Neural cell (in vitro differentiated cells): ENCODE data around the gene TMPRSS3. TPM values are rescaled to one million over a fixed set of nuclear protein-coding genes. Genes with fewer than 3 reads are reported as not detected.

Experiments
- H2AFZ ChIP-seq: fragments of 200-600, 300-800 bp; sonication (generic), shearing (Covaris generic); 2 replicates; pipeline ENCODE4 v1.6.0; 2014; ENCODE audit warnings: low read depth, mild to moderate bottlenecking, antibody characterized with exemption, low read length, moderate library complexity
- H3F3A ChIP-seq: fragments of 200-600 bp; shearing (Covaris generic); 2 replicates; pipeline ENCODE4 v1.6.1; 2016; ENCODE audit warnings: mild to moderate bottlenecking, moderate library complexity, mixed read lengths, antibody characterized with exemption, low read length; ENCODE audit not compliant: insufficient read depth, poor library complexity, severe bottlenecking
- H3K27ac ChIP-seq: fragments of 200-600, 300-800 bp; sonication (generic), shearing (Covaris generic); 2 replicates; pipeline ENCODE4 v1.5.1; 2014; ENCODE audit warnings: mild to moderate bottlenecking, low read length, moderate library complexity
- H3K27me3 ChIP-seq: fragments of 300-800, 200-600 bp; sonication (generic), shearing (Covaris generic); 2 replicates; pipeline ENCODE4 v1.6.0; 2014; ENCODE audit warnings: mild to moderate bottlenecking, low read depth, low read length, moderate library complexity; ENCODE audit not compliant: insufficient read depth
- H3K36me3 ChIP-seq: fragments of 300-800, 200-600 bp; sonication (generic), shearing (Covaris generic); 2 replicates; pipeline ENCODE4 v1.5.1; 2014; ENCODE audit warnings: mild to moderate bottlenecking, antibody characterized with exemption, low read length, moderate library complexity; ENCODE audit not compliant: insufficient read depth
- H3K4me2 ChIP-seq: fragments of 300-800, 200-600 bp; sonication (generic), shearing (Covaris generic); 2 replicates; pipeline ENCODE4 v1.6.0; 2014; ENCODE audit warnings: mild to moderate bottlenecking, low read length
- H3K4me3 ChIP-seq: fragments of 300-800, 200-600 bp; sonication (generic), shearing (Covaris generic); 2 replicates; pipeline ENCODE4 v1.5.1; 2014; ENCODE audit warnings: mild to moderate bottlenecking, low read length, moderate library complexity
- H3K79me2 ChIP-seq: fragments of 200-600 bp; shearing (Covaris generic); replicated peaks from 2 replicates; pipeline ENCODE4 v1.6.0; 2014; ENCODE audit warnings: mild to moderate bottlenecking, low read length, moderate library complexity; ENCODE audit not compliant: insufficient read depth
- H3K9ac ChIP-seq: fragments of 300-800, 200-600 bp; sonication (generic), shearing (Covaris generic); 2 replicates; pipeline ENCODE4 v1.6.1; 2016; ENCODE audit warnings: mild to moderate bottlenecking, low read length, mixed read lengths
- H3K9me2 ChIP-seq: fragments of 200-600 bp; shearing (Covaris generic); 2 replicates; pipeline ENCODE4 v1.6.1; 2016; ENCODE audit warnings: mild to moderate bottlenecking, low read length, mixed read lengths; ENCODE audit not compliant: insufficient read depth
- H3K9me3 ChIP-seq: fragments of 200-600, 300-800 bp; sonication (generic), shearing (Covaris generic); 2 replicates; pipeline ENCODE4 v1.6.1; 2016; ENCODE audit warnings: mild to moderate bottlenecking, mixed run types, low read length, moderate library complexity, mixed read lengths
- H4K20me1 ChIP-seq: fragments of 200-600 bp; shearing (Covaris generic); 2 replicates; pipeline ENCODE4 v1.6.1; 2016; ENCODE audit warnings: mild to moderate bottlenecking, mixed run types; ENCODE audit not compliant: insufficient read depth
- EP300 ChIP-seq: fragments of 450-650 bp; conservative IDR thresholded peaks from 2 replicates; pipeline ENCODE4 v1.6.1; 2014; ENCODE audit warnings: antibody characterized with exemption, mild to moderate bottlenecking, moderate library complexity; ENCODE audit not compliant: poor library complexity, severe bottlenecking
- EZH2 ChIP-seq: fragments of 200-600, 300-800 bp; shearing (Covaris generic), sonication (generic); IDR thresholded peaks from 2 replicates; pipeline ENCODE4 v1.6.1; 2014; ENCODE audit warnings: antibody characterized with exemption, low read length, borderline replicate concordance, mild to moderate bottlenecking; ENCODE audit not compliant: insufficient read depth, poor library complexity, severe bottlenecking
- MXI1 ChIP-seq: fragments of 450-650 bp; conservative IDR thresholded peaks from 2 replicates; pipeline ENCODE4 v1.6.1; 2014; ENCODE audit warnings: antibody characterized with exemption, mild to moderate bottlenecking; ENCODE audit not compliant: poor library complexity, severe bottlenecking
- POLR2AphosphoS5 ChIP-seq: IDR thresholded peaks from 2 replicates; pipeline ENCODE4 v1.6.1; 2012
- RAD21 ChIP-seq: fragments of 450-650 bp; conservative IDR thresholded peaks from 2 replicates; pipeline ENCODE4 v1.6.1; 2014; ENCODE audit warnings: antibody characterized with exemption, mild to moderate bottlenecking, moderate library complexity
- SMC3 ChIP-seq: fragments of 450-650 bp; conservative IDR thresholded peaks from 2 replicates; pipeline ENCODE4 v1.6.1; 2014; ENCODE audit warnings: antibody characterized with exemption, mild to moderate bottlenecking, moderate library complexity; ENCODE audit not compliant: poor library complexity
- TAF1 ChIP-seq: IDR thresholded peaks from 2 replicates; pipeline ENCODE4 v1.6.1; 2012; ENCODE audit warnings: low read depth
- polyA plus RNA-seq: library from polyadenylated mRNA; depleted of rRNA; stranded (reverse); fragments of >200 nt; gene quantifications from 2 replicates; pipeline ENCODE4 v1.2.3, GENCODE V29; 2014
- TF ChIP-seq, protein P1 (sequence below): IDR thresholded peaks from 2 replicates; pipeline ENCODE4 v1.6.1; 2012; ENCODE audit warnings: borderline replicate concordance
- TF ChIP-seq, protein P2 (sequence below): fragments of 450-650 bp; IDR thresholded peaks from 2 replicates; pipeline ENCODE4 v1.5.1; 2014; ENCODE audit warnings: antibody characterized with exemption, mild to moderate bottlenecking, moderate library complexity; ENCODE audit not compliant: poor library complexity, severe bottlenecking

TMPRSS3 gene
- polyA plus RNA-seq, 1 donor from 2014 or later: 0.12 TPM

DNA sequence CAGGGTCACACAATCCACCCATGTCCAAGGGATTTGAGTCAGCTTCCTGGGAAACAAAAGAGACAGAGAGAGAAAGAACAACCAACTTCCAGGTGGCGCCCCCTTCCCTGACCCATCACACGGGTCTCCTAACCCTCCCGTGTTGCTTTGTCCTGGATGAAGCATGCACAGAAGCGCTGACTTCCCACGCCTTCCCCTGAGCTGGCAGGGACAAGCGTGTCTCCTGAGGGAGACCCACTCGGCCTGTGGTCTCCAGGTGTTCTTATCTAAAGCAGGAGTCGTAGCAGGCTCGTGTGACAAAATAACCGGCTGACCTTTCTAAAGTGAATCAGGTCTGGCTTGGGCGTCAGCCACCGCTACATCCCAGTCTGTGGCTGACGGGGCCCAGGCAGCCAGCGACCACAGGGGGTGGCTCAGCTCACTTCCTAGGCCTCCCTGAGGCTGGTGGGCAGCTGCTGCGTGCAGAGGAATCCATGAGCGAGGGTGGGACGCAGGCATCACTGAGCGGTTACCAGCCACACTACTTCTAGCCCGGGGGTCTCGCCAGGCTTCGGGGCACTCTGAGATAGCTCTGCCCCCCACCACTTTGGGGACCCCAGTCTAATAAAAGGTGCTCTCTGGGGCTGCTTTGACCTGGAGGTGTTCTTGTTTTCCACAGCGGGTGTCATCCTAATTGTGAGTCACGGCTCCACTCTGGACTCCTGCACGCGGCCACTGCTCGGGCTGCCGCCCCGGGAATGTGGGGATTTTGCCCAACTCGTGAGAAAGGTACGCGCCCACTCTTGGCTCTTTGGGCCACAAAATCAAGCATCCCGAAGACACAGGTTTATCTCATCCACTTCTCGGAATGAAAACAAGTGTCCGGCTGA is 48.3 kb upstream of the TMPRSS3 start:
- TF ChIP-seq SMC3 (no peak), TAF1 (no peak), MXI1 (no peak), POLR2AphosphoS5 (no peak), EZH2 (no peak), EP300 (no peak), RAD21 (no peak)
- TF ChIP-seq, protein P1, sequence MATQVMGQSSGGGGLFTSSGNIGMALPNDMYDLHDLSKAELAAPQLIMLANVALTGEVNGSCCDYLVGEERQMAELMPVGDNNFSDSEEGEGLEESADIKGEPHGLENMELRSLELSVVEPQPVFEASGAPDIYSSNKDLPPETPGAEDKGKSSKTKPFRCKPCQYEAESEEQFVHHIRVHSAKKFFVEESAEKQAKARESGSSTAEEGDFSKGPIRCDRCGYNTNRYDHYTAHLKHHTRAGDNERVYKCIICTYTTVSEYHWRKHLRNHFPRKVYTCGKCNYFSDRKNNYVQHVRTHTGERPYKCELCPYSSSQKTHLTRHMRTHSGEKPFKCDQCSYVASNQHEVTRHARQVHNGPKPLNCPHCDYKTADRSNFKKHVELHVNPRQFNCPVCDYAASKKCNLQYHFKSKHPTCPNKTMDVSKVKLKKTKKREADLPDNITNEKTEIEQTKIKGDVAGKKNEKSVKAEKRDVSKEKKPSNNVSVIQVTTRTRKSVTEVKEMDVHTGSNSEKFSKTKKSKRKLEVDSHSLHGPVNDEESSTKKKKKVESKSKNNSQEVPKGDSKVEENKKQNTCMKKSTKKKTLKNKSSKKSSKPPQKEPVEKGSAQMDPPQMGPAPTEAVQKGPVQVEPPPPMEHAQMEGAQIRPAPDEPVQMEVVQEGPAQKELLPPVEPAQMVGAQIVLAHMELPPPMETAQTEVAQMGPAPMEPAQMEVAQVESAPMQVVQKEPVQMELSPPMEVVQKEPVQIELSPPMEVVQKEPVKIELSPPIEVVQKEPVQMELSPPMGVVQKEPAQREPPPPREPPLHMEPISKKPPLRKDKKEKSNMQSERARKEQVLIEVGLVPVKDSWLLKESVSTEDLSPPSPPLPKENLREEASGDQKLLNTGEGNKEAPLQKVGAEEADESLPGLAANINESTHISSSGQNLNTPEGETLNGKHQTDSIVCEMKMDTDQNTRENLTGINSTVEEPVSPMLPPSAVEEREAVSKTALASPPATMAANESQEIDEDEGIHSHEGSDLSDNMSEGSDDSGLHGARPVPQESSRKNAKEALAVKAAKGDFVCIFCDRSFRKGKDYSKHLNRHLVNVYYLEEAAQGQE: no peak
- TF ChIP-seq, protein P2, sequence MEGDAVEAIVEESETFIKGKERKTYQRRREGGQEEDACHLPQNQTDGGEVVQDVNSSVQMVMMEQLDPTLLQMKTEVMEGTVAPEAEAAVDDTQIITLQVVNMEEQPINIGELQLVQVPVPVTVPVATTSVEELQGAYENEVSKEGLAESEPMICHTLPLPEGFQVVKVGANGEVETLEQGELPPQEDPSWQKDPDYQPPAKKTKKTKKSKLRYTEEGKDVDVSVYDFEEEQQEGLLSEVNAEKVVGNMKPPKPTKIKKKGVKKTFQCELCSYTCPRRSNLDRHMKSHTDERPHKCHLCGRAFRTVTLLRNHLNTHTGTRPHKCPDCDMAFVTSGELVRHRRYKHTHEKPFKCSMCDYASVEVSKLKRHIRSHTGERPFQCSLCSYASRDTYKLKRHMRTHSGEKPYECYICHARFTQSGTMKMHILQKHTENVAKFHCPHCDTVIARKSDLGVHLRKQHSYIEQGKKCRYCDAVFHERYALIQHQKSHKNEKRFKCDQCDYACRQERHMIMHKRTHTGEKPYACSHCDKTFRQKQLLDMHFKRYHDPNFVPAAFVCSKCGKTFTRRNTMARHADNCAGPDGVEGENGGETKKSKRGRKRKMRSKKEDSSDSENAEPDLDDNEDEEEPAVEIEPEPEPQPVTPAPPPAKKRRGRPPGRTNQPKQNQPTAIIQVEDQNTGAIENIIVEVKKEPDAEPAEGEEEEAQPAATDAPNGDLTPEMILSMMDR: no peak
- Histone ChIP-seq H3K9ac (no peak overlapping the region), H3K27me3 (no peaks in the 10 kb centered on the region), H3K4me3 (no peak overlapping the region), H3F3A (no peaks in the 10 kb centered on the region), H3K9me2 (no peaks in the 10 kb centered on the region), H2AFZ (no peak overlapping the region), H3K27ac (no peak overlapping the region), H3K4me2 (no peak overlapping the region), H3K36me3 (no peaks in the 10 kb centered on the region), H3K79me2 (no peaks in the 10 kb centered on the region), H3K9me3 (no peaks in the 10 kb centered on the region), H4K20me1 (no peaks in the 10 kb centered on the region)

DNA sequence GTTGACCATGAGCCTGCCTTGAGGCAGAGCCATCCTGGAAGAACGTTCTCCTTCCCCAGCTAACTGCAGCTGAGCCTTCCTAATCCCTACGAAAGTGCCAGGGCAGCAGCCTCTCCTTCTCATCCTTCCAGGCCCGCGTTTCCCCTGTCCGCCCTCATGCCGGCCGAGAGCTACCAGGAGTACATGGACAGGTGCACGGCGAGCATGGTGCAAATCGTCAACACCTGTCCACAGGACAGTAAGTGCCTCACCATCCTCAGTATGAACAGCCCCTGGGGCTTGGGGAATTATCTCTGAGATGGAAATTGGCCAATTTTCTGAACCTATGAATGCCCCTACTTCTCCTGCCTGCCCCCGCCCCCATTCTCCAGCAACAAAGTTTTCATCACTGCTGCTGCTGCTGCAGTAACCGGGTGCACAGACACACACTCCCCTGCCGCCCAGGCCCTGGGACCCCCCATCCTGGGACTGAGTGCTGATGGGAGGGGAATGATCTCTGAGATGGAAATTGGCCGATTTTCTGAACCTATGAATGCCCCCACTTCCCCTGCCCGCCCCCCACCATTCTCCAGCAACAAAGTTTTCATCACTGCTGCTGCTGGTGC is 47.4 kb upstream of the TMPRSS3 start:
- Histone ChIP-seq H3K9me2 (no peaks in the 10 kb centered on the region), H3K27me3 (no peaks in the 10 kb centered on the region), H2AFZ (no peak overlapping the region), H3K27ac (no peak overlapping the region), H3K4me2 (no peak overlapping the region), H3K9ac (no peak overlapping the region), H3K9me3 (no peaks in the 10 kb centered on the region), H3K79me2 (no peaks in the 10 kb centered on the region), H3K36me3 (no peaks in the 10 kb centered on the region), H3K4me3 (no peak overlapping the region), H3F3A (no peaks in the 10 kb centered on the region), H4K20me1 (no peaks in the 10 kb centered on the region)
- TF ChIP-seq POLR2AphosphoS5: no peak
- no peak for TF ChIP-seq EZH2
- no peak for TF ChIP-seq EP300
- TF ChIP-seq RAD21: no peak
- no peak for TF ChIP-seq SMC3
